Measurements from ENCODE around the gene NUDT16L1. TPM values are rescaled to one million over a fixed set of nuclear protein-coding genes. Genes with fewer than 3 reads are reported as not detected.

Gene NUDT16L1
- total and polyA plus RNA-seq, 2 of the 8 experiments (the other 6 are each of a cell fraction or from before 2014, with no cell fraction given): 34.8 to 77.3 TPM

DNA sequence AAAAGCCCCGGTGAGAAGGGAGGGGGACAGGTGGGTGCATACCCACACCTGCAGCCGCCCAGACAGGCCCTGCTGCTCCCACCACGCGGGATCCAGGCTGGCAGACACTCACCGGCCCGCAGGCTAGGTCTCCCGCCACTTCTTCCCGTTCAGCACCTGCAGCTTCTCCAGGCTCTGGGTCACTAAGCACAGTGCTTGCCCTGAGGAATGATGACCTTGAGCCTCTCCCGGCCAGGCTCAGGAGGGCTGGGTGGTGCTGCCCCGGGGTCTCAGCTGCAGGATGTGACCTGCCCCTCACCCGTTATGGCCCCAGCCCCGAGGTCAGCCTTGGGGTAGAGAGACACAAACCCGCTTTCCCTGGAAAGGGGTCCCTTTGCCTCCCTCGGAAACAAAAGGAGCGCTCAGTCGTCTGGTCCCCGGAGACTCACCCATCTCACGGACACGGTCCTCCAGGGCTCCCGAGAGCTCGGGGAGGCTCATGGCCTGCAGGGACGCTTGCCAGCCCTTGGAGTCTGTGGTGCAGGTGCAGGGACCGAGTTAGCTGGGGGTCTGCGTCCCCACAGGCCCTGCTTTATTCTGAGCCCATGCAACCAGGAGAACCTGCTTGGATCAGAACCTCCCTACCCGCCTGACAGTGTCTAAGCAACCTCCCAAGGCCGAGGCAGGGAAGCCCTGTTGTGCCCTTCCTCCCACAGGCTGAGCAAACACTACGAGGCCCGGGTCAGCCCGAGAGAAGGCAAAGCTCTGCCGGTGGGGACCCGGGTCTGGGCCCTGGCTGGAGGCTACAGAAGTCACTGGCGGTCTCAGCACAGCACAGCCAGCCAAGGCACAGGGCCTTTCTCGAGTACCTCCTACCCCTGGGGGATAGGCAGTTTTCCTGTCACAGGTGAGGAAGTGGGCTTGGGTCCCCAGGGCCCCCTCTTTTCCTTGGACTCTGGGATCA lies 3.8 kb downstream of the NUDT16L1 start:
- no peak overlapping the region for H4K91ac ChIP-seq (replicated peaks; ENCODE audit: insufficient read length, low read length)
- no peak overlapping the region for H2BK5ac ChIP-seq (ENCODE audit: low read depth, low read length)
- peak overlapping the region; percentile 0; the same call in 1 of the 2 replicates for H4K8ac ChIP-seq (ENCODE audit: extremely low read depth, insufficient read depth, low read length)
- no peak overlapping the region for H3K9ac ChIP-seq (replicated peaks in 1 of 4; ENCODE audit: extremely low read depth in 1 of 4, low read depth in 3 of 4, low read length in 3 of 4)
- H3K36me3 ChIP-seq (ENCODE audit: control insufficient read depth in 2 of 4, insufficient read depth in 4 of 4, low read length in 3 of 4): peaks cover 21 to 43% (median 39%) of the 10 kb centered on the region in 4 experiments
- peaks cover 0 to 7% (median 5%) of the 10 kb centered on the region in 4 experiments; a peak in 4 of 7 replicates for H3K4me1 ChIP-seq (replicated peaks in 1 of 4; ENCODE audit: control insufficient read depth in 3 of 4, insufficient read depth in 4 of 4, low read length in 3 of 4)
- WGBS, 2 experiments (ENCODE audit: extremely low coverage in 1 of 2, insufficient coverage in 1 of 2, insufficient read length in 1 of 2, insufficient replicate concordance in 2 of 2, low coverage in 1 of 2, low lambda C conversion rate in 2 of 2, missing lambda C conversion rate in 1 of 2): 92% methylated on average over 33 of the region's 33 CpGs; no CpG with 5 or more reads in 1 of the 2 experiments
- H3K23ac ChIP-seq (ENCODE audit: insufficient read length): no peak overlapping the region
- no peak for FAIRE-seq
- H3K79me2 ChIP-seq (ENCODE audit: control insufficient read depth in 1 of 2, insufficient read depth in 2 of 2, low read length in 2 of 2): peaks cover 0 to 2% of the 10 kb centered on the region in 2 experiments; a peak in 1 of 4 replicates
- no peak for DNase-seq (ENCODE audit: low read depth in 1 of 2, low spot score in 2 of 2)
- no peak overlapping the region for H2BK20ac ChIP-seq (ENCODE audit: low read length)
- no peak overlapping the region for H3K56ac ChIP-seq (replicated peaks; ENCODE audit: insufficient read length, low read depth, low read length)
- POLR2A ChIA-PET (ENCODE audit: partially characterized antibody): interaction anchor here (0.5 to 5.4 kb wide), 7 partner anchors 8 to 95 kb away, joined by 3 to 59 read pairs (median 3); no protein-coding TSS in a partner anchor
- H3K14ac ChIP-seq (ENCODE audit: insufficient read length): no peak overlapping the region
- H3K27ac ChIP-seq (ENCODE audit: low read depth, low read length): no peak overlapping the region
- no peaks in the 10 kb centered on the region for H3K27me3 ChIP-seq (replicated peaks in 1 of 4; ENCODE audit: control insufficient read depth in 3 of 4, extremely low read depth in 1 of 4, insufficient read depth in 3 of 4, low read length in 3 of 4)
- no peak overlapping the region for H2BK120ac ChIP-seq (replicated peaks; ENCODE audit: low read depth, low read length)
- no peak overlapping the region for H3K4me3 ChIP-seq (ENCODE audit: extremely low read depth in 1 of 4, insufficient read depth in 2 of 4, low read depth in 3 of 4, low read length in 4 of 4)
- CTCF ChIA-PET (ENCODE audit: partially characterized antibody): interaction anchor here (0.7 to 2.8 kb wide), 4 partner anchors 10 to 259 kb away, joined by 3 to 6 read pairs (median 5); no protein-coding TSS in a partner anchor
- H3K4ac ChIP-seq (replicated peaks; ENCODE audit: insufficient read length, low read depth, low read length): no peak overlapping the region
- H3K18ac ChIP-seq (ENCODE audit: extremely low read depth, low read length): no peak overlapping the region
- H2BK15ac ChIP-seq (ENCODE audit: low read length): no peak overlapping the region
- no peak overlapping the region for H2AFZ ChIP-seq (ENCODE audit: low read length)
- H2BK12ac ChIP-seq (ENCODE audit: low read depth, low read length): no peak overlapping the region
- H3K9me3 ChIP-seq (ENCODE audit: insufficient read depth in 2 of 2, low read depth in 1 of 2, low read length in 1 of 2): no peaks in the 10 kb centered on the region
- no peaks in the 10 kb centered on the region for H3K79me1 ChIP-seq (ENCODE audit: low read depth, low read length)
- H3K23me2 ChIP-seq (ENCODE audit: low read depth, low read length): peaks cover 8% of the 10 kb centered on the region; the same call in 1 of the 2 replicates
- no peak overlapping the region for H2AK5ac ChIP-seq (ENCODE audit: low read depth, low read length)
- H4K5ac ChIP-seq (ENCODE audit: insufficient read length, low read depth, low read length): no peak overlapping the region
- H4K20me1 ChIP-seq (replicated peaks in 1 of 2; ENCODE audit: control insufficient read depth in 1 of 2, insufficient read depth in 2 of 2, low read length in 2 of 2): peaks cover 0 to 25% of the 10 kb centered on the region in 2 experiments
- TF ChIP-seq POLR2AphosphoS5 (IDR thresholded peaks at IDR 0.05; ENCODE audit: low read depth, low read length) (peak; percentile 8; the same call in 1 of the 2 replicates), FOSL1 (IDR thresholded peaks at IDR 0.05; ENCODE audit: insufficient read depth, low read depth, low read length) (no peak)
- H3K4me2 ChIP-seq (ENCODE audit: insufficient read depth in 1 of 2, low read depth in 2 of 2, low read length in 2 of 2): no peak overlapping the region

All from H1 (cell line).